Astrocyte (in vitro differentiated cells and primary cell): Measurements from ENCODE around the gene GGT1.

Source experiments
- EZH2 ChIP-seq: IDR thresholded peaks from 2 replicates; pipeline ENCODE4 v1.6.1; 2012; ENCODE audit warnings: mild to moderate bottlenecking, low read length, inconsistent platforms; ENCODE audit not compliant: insufficient read depth
- TF ChIP-seq, protein P1 (sequence below): IDR thresholded peaks from 2 replicates; pipeline ENCODE4 v1.5.1; 2011; ENCODE audit warnings: low read depth, mild to moderate bottlenecking, inconsistent platforms, low read length, moderate library complexity; ENCODE audit not compliant: insufficient read depth

DNA sequence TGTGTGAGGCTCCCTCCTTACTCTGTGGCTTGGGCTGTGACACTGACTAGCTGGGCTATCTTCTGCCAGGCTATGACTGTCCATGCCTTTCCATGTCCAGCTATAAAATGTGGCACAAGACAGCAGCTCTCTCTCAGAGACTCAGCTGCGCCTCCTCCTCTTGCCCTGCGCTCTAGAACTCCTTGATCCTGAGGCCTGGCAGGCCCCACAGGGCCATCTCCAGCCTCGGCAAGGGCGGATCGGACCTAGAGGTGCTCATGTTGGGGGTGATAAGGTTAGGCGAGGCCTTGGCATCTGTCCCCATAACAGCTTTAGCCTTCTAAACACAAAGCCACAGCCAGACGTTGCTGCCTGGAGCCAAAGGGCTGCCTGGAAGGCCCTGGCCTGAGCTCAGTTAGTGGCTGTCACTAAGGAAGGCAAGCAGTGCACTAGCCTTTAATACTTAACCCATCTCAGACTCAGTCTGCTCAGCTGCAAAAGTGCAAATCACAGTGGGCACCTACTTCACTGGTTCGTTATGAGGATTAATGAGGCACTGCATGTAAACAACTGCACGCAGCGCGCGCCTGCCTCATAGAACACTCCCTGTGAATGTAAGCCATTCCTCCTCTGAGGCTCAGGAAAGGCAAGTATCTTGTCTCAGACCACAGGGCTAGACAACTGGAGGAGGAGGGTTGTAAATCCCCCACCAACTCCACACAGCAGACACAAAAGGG lies 49.2 kb upstream of the GGT1 start:
- TF ChIP-seq, protein P1, sequence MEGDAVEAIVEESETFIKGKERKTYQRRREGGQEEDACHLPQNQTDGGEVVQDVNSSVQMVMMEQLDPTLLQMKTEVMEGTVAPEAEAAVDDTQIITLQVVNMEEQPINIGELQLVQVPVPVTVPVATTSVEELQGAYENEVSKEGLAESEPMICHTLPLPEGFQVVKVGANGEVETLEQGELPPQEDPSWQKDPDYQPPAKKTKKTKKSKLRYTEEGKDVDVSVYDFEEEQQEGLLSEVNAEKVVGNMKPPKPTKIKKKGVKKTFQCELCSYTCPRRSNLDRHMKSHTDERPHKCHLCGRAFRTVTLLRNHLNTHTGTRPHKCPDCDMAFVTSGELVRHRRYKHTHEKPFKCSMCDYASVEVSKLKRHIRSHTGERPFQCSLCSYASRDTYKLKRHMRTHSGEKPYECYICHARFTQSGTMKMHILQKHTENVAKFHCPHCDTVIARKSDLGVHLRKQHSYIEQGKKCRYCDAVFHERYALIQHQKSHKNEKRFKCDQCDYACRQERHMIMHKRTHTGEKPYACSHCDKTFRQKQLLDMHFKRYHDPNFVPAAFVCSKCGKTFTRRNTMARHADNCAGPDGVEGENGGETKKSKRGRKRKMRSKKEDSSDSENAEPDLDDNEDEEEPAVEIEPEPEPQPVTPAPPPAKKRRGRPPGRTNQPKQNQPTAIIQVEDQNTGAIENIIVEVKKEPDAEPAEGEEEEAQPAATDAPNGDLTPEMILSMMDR = no peak
- no peak for TF ChIP-seq EZH2
